ENCODE data around the gene SYK. TPM values are rescaled to one million over a fixed set of nuclear protein-coding genes. Genes with fewer than 3 reads are reported as not detected.

The SYK gene
- total and polyA plus RNA-seq, 2 of the 4 experiments (the other 2 are of a cell fraction): not detected

- Histone ChIP-seq H3K79me1 (ENCODE audit: low read depth in 1 of 2, low read length in 2 of 2) (no peaks in the 10 kb centered on the region), H3K9me1 (ENCODE audit: insufficient read depth, low read length) (no peaks in the 10 kb centered on the region), H3K18ac (ENCODE audit: low read depth, low read length) (no peak overlapping the region), H3K4ac (ENCODE audit: low read depth, low read length) (no peak overlapping the region), H3K56ac (ENCODE audit: extremely low read depth, insufficient read depth, low read length) (no peak overlapping the region), H3K27ac (ENCODE audit: insufficient read depth, low read length) (no peak overlapping the region), H2AFZ (replicated peaks; ENCODE audit: low read length, poor library complexity) (no peak overlapping the region), H3K4me2 (ENCODE audit: low read depth, low read length) (no peak overlapping the region), H3K9ac (ENCODE audit: low read depth, low read length) (no peak overlapping the region), H4K8ac (ENCODE audit: low read depth in 2 of 2, low read length in 2 of 2) (no peak overlapping the region), H2AK5ac (ENCODE audit: low read depth, low read length) (no peak overlapping the region), H3K23ac (ENCODE audit: low read depth, low read length) (no peak overlapping the region), H3K9me3 (ENCODE audit: control insufficient read depth, insufficient read depth, low read length) (no peaks in the 10 kb centered on the region), H4K20me1 (ENCODE audit: insufficient read depth, low read length) (no peaks in the 10 kb centered on the region), H2BK120ac (ENCODE audit: low read depth, low read length) (no peak overlapping the region), H3K14ac (replicated peaks; ENCODE audit: low read depth, low read length) (no peak overlapping the region), H4K91ac (ENCODE audit: insufficient read depth, low read depth, low read length) (no peak overlapping the region), H2AK9ac (replicated peaks; ENCODE audit: low read depth, low read length, poor library complexity) (no peak overlapping the region), H3K4me1 (ENCODE audit: control insufficient read depth, insufficient read depth, low read length) (no peaks in the 10 kb centered on the region), H3K36me3 (ENCODE audit: control insufficient read depth, insufficient read depth, low read length) (no peaks in the 10 kb centered on the region), H2BK15ac (ENCODE audit: low read depth, low read length) (no peak overlapping the region), H2BK20ac (ENCODE audit: low read depth, low read length) (no peak overlapping the region), H4K5ac (ENCODE audit: low read depth, low read length) (no peak overlapping the region), H2BK5ac (ENCODE audit: low read depth, low read length, poor library complexity, severe bottlenecking) (no peak overlapping the region), H3K4me3 (ENCODE audit: insufficient read depth, low read depth, low read length) (no peak overlapping the region), H3K27me3 (ENCODE audit: control insufficient read depth, insufficient read depth, low read length) (no peaks in the 10 kb centered on the region)
- BruUV-seq (replicated peaks): no TSS peak
- in situ Hi-C loops (cut with MboI; ENCODE audit: low sequenced_read_pairs) (no loop called here), intact Hi-C loops (cut with micrococcal nuclease) (no loop called here), dilution Hi-C loops (cut with HindIII; ENCODE audit: low sequenced_read_pairs, unreplicated experiment) (no loop called here)
- ChIA-PET POLR2A (ENCODE audit: unreplicated experiment) (no interaction called here), CTCF (no interaction called here)
- ATAC-seq (ENCODE audit: low read depth) (no peak), DNase-seq (no peak)
- TF ChIP-seq BHLHE40 (IDR thresholded peaks at IDR 0.05; ENCODE audit: low read depth, low read length) (no peak), CHD1 (IDR thresholded peaks at IDR 0.05; ENCODE audit: low read depth, low read length) (no peak), ELK1 (IDR thresholded peaks at IDR 0.05; ENCODE audit: borderline replicate concordance, low read depth, low read length) (no peak), FOS (IDR thresholded peaks at IDR 0.05; ENCODE audit: low read depth, low read length) (no peak), MAFK (IDR thresholded peaks at IDR 0.05; ENCODE audit: low read depth, low read length) (no peak), CTCF (conservative IDR thresholded peaks at IDR 0.05; ENCODE audit: low read depth, low read length) (no peak), NFE2L2 (IDR thresholded peaks at IDR 0.05; ENCODE audit: low read depth, low read length) (no peak), MXI1 (IDR thresholded peaks at IDR 0.05; ENCODE audit: borderline replicate concordance, low read depth, low read length) (no peak), CEBPB (IDR thresholded peaks at IDR 0.05; ENCODE audit: low read depth, low read length) (no peak)
- no CpG with 5 or more reads among the region's 2 CpGs for WGBS, 2 experiments (ENCODE audit: extremely low coverage in 2 of 2, insufficient read length in 1 of 2)
Observed at GRCh38 chr9:90778746-90779145, 22.9 kb upstream of the SYK start.
